Kidney epithelial cell (primary cell): Measurements from ENCODE around the gene RPP30. TPM values are rescaled to one million over a fixed set of nuclear protein-coding genes. Genes with fewer than 3 reads are reported as not detected.
"Not testable (repeated sequence)": the region's sequence is repeated elsewhere in the genome, so short reads cannot be mapped to it uniquely, and the experiment has no call there.

Source experiments
- DNase-seq: peaks from one replicate; pipeline ENCODE4 v3.0.0-alpha.2; 2010; ENCODE audit warnings: low read depth
- H3K27me3 ChIP-seq: 2 replicates; pipeline ENCODE4 v1.6.0; 2011; ENCODE audit warnings: low read length; ENCODE audit not compliant: control insufficient read depth, insufficient read depth
- H3K36me3 ChIP-seq: 2 replicates; pipeline ENCODE4 v1.5.1; 2011; ENCODE audit warnings: low read length; ENCODE audit not compliant: control insufficient read depth, insufficient read depth
- H3K4me3 ChIP-seq: 2 replicates; pipeline ENCODE4 v1.5.1; 2011; ENCODE audit warnings: low read depth, mild to moderate bottlenecking, control low read depth, low read length
- total RNA-seq: library from RNA; depleted of rRNA; stranded (reverse); fragments of >200 nt; gene quantifications from 2 replicates; pipeline ENCODE4 v1.2.3, GENCODE V29; 2015
- TF ChIP-seq, protein P1 (sequence below): IDR thresholded peaks from 2 replicates; pipeline ENCODE4 v1.5.1; 2011; ENCODE audit warnings: mild to moderate bottlenecking, moderate library complexity, low read length, control low read depth, inconsistent platforms; ENCODE audit not compliant: insufficient read depth, poor library complexity, severe bottlenecking

Gene RPP30
- total RNA-seq, 1 donor from 2014 or later, result 40.7 TPM

DNA sequence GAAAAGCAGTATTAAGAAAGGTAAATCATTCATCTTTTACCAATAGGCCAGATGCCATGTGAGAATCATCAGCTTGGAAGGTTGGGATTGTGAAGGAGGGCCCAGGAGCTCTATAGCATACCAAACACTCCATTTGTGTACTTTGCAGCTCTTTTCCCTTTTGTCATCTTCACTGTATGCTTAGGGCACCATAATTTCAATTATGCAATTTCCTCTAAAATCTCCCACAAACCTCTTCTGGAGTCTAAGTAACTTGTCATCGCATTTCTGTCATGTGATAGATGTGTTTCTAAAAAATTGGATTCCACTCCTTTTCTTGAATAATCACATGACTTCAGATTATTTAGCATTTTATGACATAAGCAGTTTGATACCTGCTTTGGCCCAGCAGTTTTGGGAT lies 17.9 kb downstream of the RPP30 start:
- no peak for DNase-seq
- no peak overlapping the region for H3K4me3 ChIP-seq
- TF ChIP-seq, protein P1, sequence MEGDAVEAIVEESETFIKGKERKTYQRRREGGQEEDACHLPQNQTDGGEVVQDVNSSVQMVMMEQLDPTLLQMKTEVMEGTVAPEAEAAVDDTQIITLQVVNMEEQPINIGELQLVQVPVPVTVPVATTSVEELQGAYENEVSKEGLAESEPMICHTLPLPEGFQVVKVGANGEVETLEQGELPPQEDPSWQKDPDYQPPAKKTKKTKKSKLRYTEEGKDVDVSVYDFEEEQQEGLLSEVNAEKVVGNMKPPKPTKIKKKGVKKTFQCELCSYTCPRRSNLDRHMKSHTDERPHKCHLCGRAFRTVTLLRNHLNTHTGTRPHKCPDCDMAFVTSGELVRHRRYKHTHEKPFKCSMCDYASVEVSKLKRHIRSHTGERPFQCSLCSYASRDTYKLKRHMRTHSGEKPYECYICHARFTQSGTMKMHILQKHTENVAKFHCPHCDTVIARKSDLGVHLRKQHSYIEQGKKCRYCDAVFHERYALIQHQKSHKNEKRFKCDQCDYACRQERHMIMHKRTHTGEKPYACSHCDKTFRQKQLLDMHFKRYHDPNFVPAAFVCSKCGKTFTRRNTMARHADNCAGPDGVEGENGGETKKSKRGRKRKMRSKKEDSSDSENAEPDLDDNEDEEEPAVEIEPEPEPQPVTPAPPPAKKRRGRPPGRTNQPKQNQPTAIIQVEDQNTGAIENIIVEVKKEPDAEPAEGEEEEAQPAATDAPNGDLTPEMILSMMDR, result no peak
- no peaks in the 10 kb centered on the region for H3K27me3 ChIP-seq
- H3K36me3 ChIP-seq, result peaks cover 1% of the 10 kb centered on the region

DNA sequence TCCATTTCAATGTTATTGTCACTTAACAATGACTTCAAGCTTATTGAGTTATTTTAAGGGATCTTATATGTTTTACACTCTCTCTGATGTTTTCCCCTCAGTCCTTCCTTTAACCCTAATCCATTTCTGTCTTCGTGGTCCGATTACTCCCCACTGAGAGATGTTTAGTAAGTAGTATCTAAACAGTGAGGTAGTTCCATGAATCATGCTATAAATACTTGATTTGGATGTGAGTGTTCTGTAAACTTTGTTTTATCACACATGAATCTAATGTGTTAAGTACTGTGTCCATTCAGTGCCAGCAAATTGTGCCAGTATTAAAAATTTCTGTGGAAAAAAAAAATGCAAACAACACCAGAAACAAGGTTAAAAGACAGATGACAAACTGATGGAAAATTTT lies 18.6 kb downstream of the RPP30 start:
- TF ChIP-seq, protein P1, result no peak
- peaks cover 1% of the 10 kb centered on the region for H3K36me3 ChIP-seq
- no peak overlapping the region for H3K4me3 ChIP-seq
- DNase-seq, result no peak
- no peaks in the 10 kb centered on the region for H3K27me3 ChIP-seq

DNA sequence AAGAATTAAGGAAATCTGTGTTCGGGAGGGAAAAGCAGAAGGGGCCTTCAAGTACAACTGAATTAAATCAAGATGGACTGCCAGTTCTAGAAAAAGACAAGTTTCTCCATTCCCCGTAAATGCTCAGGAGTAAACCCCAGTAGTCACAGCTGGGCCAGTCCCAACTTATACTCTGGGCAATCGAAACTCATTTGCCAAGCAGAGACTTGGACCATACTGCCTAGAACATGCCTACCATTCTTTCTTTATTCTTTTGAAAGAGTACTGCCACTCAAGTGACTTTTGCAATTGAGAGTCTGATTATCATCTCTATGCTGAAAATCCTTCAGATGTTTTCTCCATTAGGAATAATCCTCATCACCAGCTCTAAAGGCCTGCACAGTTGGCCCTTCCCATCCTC lies 21.4 kb downstream of the RPP30 start:
- TF ChIP-seq, protein P1, result no peak
- Histone ChIP-seq H3K4me3 (no peak overlapping the region), H3K36me3 (peaks cover 1% of the 10 kb centered on the region), H3K27me3 (no peaks in the 10 kb centered on the region)
- DNase-seq, result no peak

DNA sequence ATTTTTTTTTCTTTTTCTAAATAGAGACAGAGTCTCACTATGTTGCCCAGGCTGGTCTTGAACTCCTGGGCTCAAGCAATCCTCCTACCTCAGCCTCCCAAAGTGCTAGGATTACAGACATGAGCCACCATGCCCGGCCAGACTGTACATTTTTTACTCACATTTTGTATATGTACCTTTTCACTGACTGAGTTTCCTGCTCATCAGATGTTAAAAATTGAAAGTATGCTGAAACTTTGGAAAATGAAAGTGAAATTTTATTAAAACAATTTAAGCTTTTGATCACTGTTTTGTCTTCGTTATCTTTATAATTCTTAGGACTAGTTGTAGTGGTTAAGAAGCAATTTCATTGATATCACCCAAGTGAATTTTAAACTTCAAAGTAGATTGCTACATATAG lies 25.1 kb downstream of the RPP30 start:
- H3K4me3 ChIP-seq, H3K27me3 ChIP-seq, H3K36me3 ChIP-seq, DNase-seq: not testable (repeated sequence)

DNA sequence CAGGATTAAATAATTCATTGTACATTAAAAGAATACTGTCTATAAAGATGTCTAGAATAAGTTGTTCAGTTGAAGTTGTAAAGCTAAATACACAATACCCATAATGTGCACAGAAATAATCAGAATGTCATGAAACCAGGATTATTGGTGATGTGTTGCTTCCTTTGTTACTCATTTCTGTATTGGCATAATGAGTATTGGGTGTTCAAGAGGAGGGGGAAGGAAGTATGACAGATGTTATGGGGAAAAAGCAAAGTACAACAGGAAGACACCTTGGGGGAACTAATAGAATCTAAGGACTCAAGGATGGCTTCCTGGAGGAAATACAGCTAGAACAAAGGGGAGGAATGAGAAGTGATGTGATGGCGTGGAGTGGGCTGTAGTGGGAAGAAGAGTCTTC lies 34.2 kb downstream of the RPP30 start:
- no peak for DNase-seq
- Histone ChIP-seq H3K36me3 (no peaks in the 10 kb centered on the region), H3K4me3 (no peak overlapping the region), H3K27me3 (no peaks in the 10 kb centered on the region)
- TF ChIP-seq, protein P1, result no peak

DNA sequence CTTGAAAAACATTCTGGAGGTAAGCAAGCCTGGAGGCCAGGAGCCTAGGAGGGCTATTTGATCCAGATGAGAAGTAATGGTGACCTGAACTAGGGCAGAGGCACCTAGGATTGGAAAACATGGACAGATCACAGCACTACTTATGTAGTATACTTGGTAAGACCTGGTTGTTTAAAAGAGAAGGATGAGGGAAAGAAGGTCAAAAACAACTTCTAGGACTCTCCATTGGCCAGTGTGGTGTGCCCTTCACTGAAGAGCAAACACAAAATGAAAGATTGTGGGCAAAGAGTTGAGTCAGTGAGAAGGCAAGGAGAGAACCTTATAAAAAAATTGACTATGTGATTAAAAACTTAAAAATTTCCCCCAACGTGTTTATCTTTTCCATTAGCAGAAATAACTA lies 34.8 kb downstream of the RPP30 start:
- DNase-seq, result no peak
- no peaks in the 10 kb centered on the region for H3K27me3 ChIP-seq
- no peaks in the 10 kb centered on the region for H3K36me3 ChIP-seq
- H3K4me3 ChIP-seq, result no peak overlapping the region
- TF ChIP-seq, protein P1, result no peak
